NCI-H345 treated with DMSO at 0.1 percent for 48 hours (cell line): ENCODE measurements around the gene RBM33.
"Not testable (repeated sequence)": the region's sequence is repeated elsewhere in the genome, so short reads cannot be mapped to it uniquely, and the experiment has no call there.

ENCODE experiments used
- DNase-seq: peaks from one replicate; lab custom pipeline; 2025; ENCODE audit not compliant: unreplicated experiment; lab: John Stamatoyannopoulos, UW

The RBM33 gene

DNA sequence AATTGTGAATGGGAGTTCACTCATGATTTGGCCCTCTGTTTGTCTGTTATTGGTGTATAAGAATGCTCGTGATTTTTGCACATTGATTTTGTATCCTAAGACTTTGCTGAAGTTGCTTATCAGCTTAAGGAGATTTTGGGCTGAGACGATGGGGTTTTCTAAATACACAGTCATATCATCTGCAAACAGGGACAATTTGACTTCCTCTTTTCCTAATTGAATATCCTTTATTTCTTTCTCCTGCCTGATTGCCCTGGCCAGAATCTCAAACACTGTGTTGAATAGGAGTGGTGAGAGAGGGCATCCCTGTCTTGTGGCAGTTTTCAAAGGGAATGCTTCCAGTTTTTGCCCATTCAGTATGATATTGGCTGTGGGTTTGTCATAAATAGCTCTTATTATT, 43.8 kb downstream of the RBM33 start:
- not testable (repeated sequence) for DNase-seq

DNA sequence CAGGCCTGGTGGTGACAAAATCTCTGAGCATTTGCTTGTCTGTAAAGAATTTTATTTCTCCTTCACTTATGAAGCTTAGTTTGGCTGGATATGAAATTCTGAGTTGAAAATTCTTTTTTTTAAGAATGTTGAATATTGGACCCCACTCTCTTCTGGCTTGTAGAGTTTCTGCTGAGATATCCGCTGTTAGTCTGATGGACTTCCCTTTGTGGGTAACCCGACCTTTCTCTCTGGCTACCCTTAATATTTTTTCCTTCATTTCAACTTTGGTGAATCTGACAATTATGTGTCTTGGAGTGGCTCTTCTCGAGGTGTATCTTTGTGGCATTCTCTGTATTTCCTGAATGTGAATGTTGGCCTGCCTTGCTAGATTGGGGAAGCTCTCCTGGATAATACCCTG, 46.2 kb downstream of the RBM33 start:
- DNase-seq, result not testable (repeated sequence)

GRCh38 chr7:155692317-155692716, 47.9 kb downstream of the RBM33 start:
- no peak for DNase-seq

DNA sequence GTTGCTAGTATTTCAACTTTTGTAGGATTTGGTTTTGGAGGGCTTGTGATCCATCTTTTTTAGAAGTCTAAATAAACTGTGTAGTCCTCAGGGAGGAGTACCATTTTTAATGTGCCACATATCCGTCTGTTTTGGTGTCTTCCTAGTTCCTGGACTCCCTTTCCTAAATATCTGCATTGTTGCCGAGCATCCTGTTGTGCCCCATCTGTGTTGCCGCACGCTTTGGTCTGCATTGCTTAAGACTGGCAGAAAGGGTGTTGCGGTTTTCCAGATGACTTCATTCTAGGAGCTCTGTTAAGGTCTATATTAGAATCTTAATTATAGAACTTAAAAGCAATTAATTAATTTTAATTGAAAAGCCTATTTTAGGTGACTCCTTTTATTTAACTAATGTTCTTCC, 49.4 kb downstream of the RBM33 start:
- DNase-seq, result no peak

- DNase-seq, result no peak
Observed at GRCh38 chr7:155694851-155695250, 50.4 kb downstream of the RBM33 start.

DNA sequence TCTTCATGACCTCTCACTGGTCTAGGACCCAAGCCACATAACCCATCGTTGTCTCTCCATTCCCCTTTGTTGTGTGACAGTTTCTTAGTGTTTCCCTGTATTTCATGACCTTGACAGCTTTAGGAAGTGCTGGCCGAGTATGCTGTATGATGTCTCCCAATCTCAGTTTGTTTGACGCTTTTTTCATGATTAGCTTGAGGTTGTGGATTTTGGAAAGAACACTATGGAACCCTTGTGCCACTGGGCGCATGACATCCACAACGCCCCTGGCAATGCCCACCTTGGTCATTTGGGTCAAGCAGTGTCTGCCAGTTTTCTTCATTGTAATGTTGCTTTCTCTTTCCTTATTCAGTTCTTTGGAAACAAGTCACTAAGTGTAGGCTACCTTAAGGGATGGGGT, 52.3 kb downstream of the RBM33 start:
- no peak for DNase-seq

DNA sequence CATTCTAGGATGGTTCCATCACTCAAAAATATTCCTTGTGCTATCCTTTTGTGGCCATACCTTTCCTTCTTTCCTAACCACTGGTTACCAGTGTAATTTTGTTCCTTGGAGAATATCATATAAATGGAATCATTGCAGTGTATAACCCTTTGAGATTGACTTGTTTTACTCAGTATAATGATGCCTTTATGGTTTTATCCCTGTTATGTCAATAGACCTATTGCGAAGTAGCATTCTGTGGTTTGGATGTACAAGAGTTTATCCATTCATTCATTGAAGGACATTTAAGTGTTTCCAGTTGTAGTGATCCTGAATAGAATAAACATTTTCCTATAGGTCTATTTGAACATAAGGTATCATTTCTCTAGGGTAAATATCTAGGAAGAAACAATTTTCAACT, 54.2 kb downstream of the RBM33 start:
- DNase-seq, result no peak

GRCh38 chr7:155699180-155699579, 54.7 kb downstream of the RBM33 start:
- DNase-seq, result no peak

- no peak for DNase-seq
Observed at GRCh38 chr7:155700847-155701246, 56.4 kb downstream of the RBM33 start.

- no peak for DNase-seq
Observed at GRCh38 chr7:155701972-155702544, 57.6 kb downstream of the RBM33 start.

GRCh38 chr7:155702616-155703015, 58.2 kb downstream of the RBM33 start:
- DNase-seq, result no peak

DNA sequence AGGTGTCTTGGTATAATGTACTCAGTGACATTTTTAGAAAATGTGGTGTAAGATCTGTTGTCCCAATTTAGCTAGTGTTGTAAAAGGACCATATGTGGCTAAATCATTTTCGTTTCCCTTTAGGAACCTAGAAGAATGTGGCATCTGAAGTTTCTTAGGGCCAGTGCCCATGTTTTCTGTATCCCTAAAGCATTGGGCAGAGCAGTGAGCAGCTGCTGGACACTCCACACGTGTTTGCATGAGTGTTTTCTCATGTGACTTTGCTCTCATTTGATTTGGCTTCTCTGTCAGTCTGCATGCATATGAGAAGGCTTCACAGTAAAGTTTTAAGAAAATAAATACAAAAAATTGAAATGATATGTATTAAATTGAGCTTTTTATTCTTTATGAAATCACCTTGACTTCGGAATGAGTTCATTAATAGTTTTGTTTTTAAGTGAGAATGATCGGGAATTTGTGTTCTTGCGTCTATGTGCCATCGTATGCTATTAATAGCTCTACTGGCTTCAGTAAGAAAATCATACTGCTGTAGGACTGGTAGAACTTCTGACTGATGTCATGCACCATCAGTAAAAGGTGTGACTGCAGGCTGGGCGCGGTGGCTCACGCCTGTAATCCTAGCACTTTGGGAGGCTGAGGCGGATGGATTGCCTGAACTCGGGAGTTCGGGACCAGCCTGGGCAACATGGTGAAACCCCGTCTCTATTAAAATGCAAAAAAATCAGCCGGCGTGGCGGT, 61.3 kb downstream of the RBM33 start:
- DNase-seq, result no peak

- no peak for DNase-seq
Observed at GRCh38 chr7:155706376-155706775, 61.9 kb downstream of the RBM33 start.

DNA sequence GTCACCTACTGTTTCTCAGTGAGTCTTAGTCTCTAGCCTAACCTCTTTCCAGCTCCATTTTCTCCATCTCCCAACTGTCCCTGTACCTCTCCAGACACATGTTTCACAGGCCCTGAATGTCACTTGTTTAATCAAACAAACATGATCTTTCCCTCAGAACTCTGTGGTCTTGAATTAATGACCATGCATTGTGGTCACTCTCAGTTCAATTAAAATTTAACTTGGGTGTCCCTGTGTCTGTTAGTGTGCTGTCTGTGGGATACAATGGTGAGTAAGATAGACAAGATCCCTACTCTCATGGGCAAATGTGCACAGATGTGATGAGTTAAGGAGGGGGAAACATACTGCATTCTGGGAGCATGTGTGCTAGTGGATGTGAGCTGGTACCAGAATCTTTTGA, 65.0 kb downstream of the RBM33 start:
- no peak for DNase-seq

DNA sequence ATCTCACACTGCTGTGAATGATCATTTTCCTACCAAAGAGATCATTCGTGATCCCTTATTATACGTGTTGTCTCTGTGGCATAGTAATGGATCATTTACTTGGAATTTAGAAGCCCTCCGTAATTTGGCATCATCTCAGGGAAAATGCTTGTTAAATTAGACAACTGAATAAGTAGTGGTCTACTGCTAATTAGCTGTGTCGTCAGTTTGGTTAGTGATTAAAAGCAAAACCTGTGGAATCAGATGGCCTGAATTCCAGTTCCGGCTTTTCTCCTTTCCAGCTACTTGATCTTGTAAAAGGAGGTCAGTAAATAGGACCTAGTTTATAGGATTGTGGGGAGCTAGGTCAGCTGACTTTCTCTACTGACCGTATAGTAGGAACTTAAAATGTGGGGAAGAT, 65.6 kb downstream of the RBM33 start:
- no peak for DNase-seq

DNA sequence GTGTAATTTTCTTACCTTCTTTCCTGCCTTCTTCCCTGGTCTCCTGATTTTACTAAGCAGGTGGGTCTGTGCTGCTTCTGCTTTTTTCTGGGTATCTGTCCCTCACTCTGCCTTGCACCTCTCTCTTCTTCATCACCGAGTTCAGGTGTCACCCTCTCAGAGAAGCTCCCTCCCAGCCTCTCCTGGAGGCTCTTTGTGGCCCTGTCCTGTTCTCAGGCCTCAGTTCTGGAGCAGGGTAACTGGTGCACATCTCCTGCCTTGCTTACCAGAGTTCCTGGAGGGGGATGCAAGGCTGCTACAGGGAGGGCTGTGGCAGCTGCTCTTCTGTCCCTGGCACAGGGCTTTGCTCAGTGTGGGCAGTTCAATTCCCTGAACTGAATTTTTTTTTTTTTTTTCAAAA, 66.1 kb downstream of the RBM33 start:
- DNase-seq, result no peak

DNA sequence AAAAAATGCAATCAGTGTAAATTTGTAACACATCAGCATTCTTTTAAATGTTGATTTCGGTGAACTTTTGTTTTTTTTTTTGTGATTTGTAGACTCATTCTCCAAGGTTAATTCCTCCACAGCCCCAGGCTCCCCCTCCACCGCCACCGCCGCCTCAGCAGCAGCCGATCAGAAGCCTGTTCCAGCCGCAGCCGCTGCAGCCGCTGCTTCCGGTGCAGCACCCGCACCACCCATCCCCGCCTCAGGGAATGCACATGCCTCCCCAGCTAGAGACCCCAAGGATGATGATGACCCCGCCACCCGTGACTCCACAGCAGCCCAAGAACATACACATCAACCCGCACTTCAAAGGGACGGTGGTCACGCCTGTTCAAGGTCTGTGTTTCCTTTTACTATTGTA, 66.6 kb downstream of the RBM33 start:
- no peak for DNase-seq

GRCh38 chr7:155713384-155713783, 68.9 kb downstream of the RBM33 start:
- DNase-seq, result no peak

DNA sequence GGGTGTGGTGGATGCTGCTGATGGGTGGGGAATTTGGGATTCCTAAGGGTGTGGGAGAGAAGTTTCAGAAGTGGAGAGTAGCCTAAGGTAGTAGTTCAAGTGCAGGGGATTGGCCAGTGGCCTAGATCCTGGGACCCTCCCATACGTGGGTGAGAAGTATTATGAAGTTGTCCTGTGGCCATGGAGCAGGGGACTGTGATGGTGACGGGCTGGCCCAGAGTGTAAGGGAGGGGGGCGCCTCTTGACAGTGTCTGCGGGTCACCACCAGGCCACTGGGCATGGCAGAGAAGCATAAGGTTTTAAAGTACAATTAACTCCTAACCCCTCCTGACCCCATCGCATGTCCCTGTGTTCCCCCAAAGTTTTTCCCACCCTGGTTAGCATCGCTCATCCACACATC, 70.2 kb downstream of the RBM33 start:
- DNase-seq, result no peak

DNA sequence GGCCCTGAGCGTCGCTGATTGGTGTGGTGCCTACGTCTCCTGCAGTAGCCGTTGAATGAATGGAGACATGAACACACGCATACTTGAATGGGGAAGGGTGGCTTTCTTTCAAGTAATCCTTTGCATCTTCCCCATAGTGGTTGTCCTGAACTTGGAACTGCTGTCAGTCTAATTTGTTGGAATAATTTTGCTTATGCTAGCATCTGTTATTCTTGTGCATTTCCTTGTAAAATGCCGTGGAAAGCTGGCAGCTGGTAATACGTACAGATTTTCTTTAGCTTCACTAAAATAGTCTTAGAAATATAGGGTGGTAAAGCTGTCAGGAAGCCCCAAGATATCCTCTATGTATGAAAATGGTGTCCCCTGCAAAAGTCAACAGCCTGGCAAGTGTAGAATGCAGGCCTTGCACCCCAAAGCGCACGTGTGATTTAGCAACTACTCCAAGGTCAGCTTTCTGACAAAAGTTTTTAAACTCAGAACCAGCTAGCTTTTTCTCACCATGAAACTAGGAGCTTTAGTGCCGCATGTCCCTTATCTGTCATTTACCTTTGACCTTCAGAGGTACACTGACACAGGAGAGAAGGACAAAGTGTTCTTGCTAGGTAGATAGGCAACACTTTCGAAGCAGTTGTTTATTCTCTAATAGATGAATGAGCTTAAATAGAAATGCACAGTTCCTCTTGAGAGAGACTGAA, 70.8 kb downstream of the RBM33 start:
- no peak for DNase-seq

DNA sequence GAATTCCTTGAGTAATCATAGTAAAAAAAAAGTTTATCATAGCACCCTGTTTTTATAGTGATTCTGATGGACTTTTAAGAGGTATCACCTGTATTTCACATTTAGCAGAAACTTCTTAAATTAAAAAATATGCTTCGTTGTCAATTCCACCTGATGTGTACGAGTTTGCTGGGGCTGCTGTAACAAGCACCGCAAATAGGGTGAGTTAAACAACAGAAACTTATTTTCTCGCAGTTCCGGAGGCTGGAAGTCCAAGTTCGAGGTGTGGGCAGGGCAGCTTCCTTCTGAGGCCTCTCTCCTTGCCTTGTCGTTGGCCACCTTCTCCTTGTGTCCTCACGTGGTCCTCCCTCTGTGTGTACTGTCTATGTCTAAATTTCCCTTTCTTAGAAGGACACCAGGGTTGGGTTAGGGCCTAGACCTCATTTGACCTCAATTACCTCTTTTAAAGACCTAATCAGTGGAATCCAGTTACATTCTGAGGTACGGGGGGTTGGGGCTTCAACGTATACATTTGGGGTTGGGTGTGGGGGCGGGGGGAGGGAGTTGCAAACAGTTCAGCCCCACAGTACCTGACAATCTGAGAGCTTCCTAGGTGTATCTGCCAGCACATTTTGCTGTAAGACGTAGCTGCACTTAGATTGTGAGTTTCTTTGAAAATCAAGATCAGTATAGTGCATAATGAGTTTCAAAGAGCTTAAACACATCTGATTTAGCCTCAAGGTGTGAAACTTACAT, 72.7 kb downstream of the RBM33 start:
- DNase-seq, result no peak

GRCh38 chr7:155721056-155721455, 76.6 kb downstream of the RBM33 start:
- DNase-seq, result no peak
